Nephron (organoid): ENCODE data around the gene C19orf85.

Experiments
- H3K27ac Mint-ChIP-seq, 3 experiments: 2 replicates each; pipeline ENCODE4 v1.8.0; 2020; ENCODE audit warnings: mixed read lengths in 3 of 3, mild to moderate bottlenecking in 2 of 3, moderate library complexity in 1 of 3
- H3K27me3 Mint-ChIP-seq: 2 replicates; pipeline ENCODE4 v1.8.0; 2021; ENCODE audit warnings: low read depth, mild to moderate bottlenecking, moderate library complexity, mixed read lengths
- H3K36me3 Mint-ChIP-seq: 2 replicates; pipeline ENCODE4 v1.8.0; 2020; ENCODE audit warnings: low read depth, mixed read lengths
- H3K4me1 Mint-ChIP-seq: 2 replicates; pipeline ENCODE4 v1.8.0; 2020; ENCODE audit warnings: mixed read lengths
- H3K4me3 Mint-ChIP-seq, 3 experiments: 2 replicates each; pipeline ENCODE4 v1.8.0; 2020; ENCODE audit warnings: mild to moderate bottlenecking in 3 of 3, mixed read lengths in 3 of 3, moderate library complexity in 2 of 3
- H3K9me3 Mint-ChIP-seq: 2 replicates; pipeline ENCODE4 v1.8.0; 2020; ENCODE audit warnings: mixed read lengths
- CTCF ChIP-seq, 3 experiments: fragments of 200-600 bp; sonication (generic); IDR thresholded peaks; one replicate each; pipeline ENCODE4 v1.5.0; 2021; ENCODE audit warnings: antibody characterized with exemption in 3 of 3; ENCODE audit not compliant: unreplicated experiment in 3 of 3

The C19orf85 gene

GRCh38 chr19:55483706-55484592 lies 19.4 kb upstream of the C19orf85 start:
- H3K4me3 Mint-ChIP-seq, result peak overlapping the region; percentile 70 to 80 (median 78)
- H3K27me3 Mint-ChIP-seq, result no peaks in the 10 kb centered on the region
- no peaks in the 10 kb centered on the region for H3K9me3 Mint-ChIP-seq

GRCh38 chr19:55482967-55483705 lies 18.6 kb upstream of the C19orf85 start:
- Mint-ChIP-seq H3K4me3 (peak overlapping the region in 1 of 3 experiments; percentile 23), H3K27me3 (no peaks in the 10 kb centered on the region), H3K9me3 (no peaks in the 10 kb centered on the region), H3K4me1 (peaks cover 41% of the 10 kb centered on the region), H3K27ac (no peak overlapping the region), H3K36me3 (peaks cover 5% of the 10 kb centered on the region)
- no peak for TF ChIP-seq CTCF (IDR thresholded peaks at IDR 0.05; ENCODE audit: unreplicated experiment in 3 of 3)

More at GRCh38 chr19:55483706-55484592, 19.4 kb upstream of the C19orf85 start:
- H3K36me3 Mint-ChIP-seq, result peaks cover 5% of the 10 kb centered on the region
- no peak overlapping the region for H3K27ac Mint-ChIP-seq
- peaks cover 33% of the 10 kb centered on the region for H3K4me1 Mint-ChIP-seq
- TF ChIP-seq CTCF (IDR thresholded peaks at IDR 0.05; ENCODE audit: unreplicated experiment in 3 of 3), result no peak

- no peaks in the 10 kb centered on the region for H3K9me3 Mint-ChIP-seq
Observed at GRCh38 chr19:55482156-55482961, 17.8 kb upstream of the C19orf85 start.

GRCh38 chr19:55481794-55482155 lies 17.2 kb upstream of the C19orf85 start:
- Mint-ChIP-seq H3K27me3 (peaks cover 4% of the 10 kb centered on the region), H3K27ac (no peak overlapping the region), H3K4me1 (peaks cover 42% of the 10 kb centered on the region), H3K9me3 (no peaks in the 10 kb centered on the region), H3K4me3 (no peak overlapping the region), H3K36me3 (peaks cover 5% of the 10 kb centered on the region)
- no peak for TF ChIP-seq CTCF (IDR thresholded peaks at IDR 0.05; ENCODE audit: unreplicated experiment in 3 of 3)

More at GRCh38 chr19:55482156-55482961, 17.8 kb upstream of the C19orf85 start:
- TF ChIP-seq CTCF (IDR thresholded peaks at IDR 0.05; ENCODE audit: unreplicated experiment in 3 of 3), result no peak
- Mint-ChIP-seq H3K4me3 (peak overlapping the region in 1 of 3 experiments; percentile 19), H3K36me3 (peaks cover 5% of the 10 kb centered on the region), H3K27me3 (no peaks in the 10 kb centered on the region), H3K27ac (no peak overlapping the region), H3K4me1 (peaks cover 42% of the 10 kb centered on the region)

- Mint-ChIP-seq H3K27ac (no peak overlapping the region), H3K36me3 (peaks cover 5% of the 10 kb centered on the region), H3K27me3 (peaks cover 4% of the 10 kb centered on the region), H3K4me3 (no peak overlapping the region), H3K4me1 (peaks cover 41% of the 10 kb centered on the region), H3K9me3 (no peaks in the 10 kb centered on the region)
- TF ChIP-seq CTCF (IDR thresholded peaks at IDR 0.05; ENCODE audit: unreplicated experiment in 3 of 3), result no peak
Observed at GRCh38 chr19:55481148-55481793, 16.7 kb upstream of the C19orf85 start.
